Measurements from ENCODE around the gene CD209.

DNA sequence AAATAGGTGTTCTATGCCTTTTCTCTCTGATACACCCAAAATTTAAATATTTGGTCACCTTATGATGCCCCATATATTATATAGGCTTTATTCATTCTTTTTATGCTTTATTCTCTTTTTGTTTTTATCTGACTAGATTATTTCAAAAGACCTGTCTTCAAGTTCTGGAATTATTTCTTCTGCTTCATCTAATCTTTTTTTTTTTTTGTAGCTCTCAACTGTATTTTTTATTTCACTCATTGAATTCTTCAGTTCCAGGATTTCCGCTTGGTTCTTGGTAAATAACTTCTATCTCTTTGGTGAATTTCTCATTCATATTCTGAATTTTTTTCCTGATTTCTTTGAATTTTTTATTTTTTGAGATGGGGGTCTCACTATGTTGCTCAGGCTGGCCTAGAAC lies 11.8 kb upstream of the CD209 start:
- TF ChIP-seq, protein P1, sequence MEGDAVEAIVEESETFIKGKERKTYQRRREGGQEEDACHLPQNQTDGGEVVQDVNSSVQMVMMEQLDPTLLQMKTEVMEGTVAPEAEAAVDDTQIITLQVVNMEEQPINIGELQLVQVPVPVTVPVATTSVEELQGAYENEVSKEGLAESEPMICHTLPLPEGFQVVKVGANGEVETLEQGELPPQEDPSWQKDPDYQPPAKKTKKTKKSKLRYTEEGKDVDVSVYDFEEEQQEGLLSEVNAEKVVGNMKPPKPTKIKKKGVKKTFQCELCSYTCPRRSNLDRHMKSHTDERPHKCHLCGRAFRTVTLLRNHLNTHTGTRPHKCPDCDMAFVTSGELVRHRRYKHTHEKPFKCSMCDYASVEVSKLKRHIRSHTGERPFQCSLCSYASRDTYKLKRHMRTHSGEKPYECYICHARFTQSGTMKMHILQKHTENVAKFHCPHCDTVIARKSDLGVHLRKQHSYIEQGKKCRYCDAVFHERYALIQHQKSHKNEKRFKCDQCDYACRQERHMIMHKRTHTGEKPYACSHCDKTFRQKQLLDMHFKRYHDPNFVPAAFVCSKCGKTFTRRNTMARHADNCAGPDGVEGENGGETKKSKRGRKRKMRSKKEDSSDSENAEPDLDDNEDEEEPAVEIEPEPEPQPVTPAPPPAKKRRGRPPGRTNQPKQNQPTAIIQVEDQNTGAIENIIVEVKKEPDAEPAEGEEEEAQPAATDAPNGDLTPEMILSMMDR (IDR thresholded peaks at IDR 0.05), result no peak
- TF ChIP-seq POLR2A (IDR thresholded peaks at IDR 0.05), result no peak
